Measurements from ENCODE around the gene HLA-DPA1. TPM values are rescaled to one million over a fixed set of nuclear protein-coding genes. Genes with fewer than 3 reads are reported as not detected.
"Not testable (repeated sequence)": the region's sequence is repeated elsewhere in the genome, so short reads cannot be mapped to it uniquely, and the experiment has no call there.

HLA-DPA1 gene
- total and polyA plus RNA-seq, 2 experiments from 2014 or later, result 2.5 to 4.2 TPM

DNA sequence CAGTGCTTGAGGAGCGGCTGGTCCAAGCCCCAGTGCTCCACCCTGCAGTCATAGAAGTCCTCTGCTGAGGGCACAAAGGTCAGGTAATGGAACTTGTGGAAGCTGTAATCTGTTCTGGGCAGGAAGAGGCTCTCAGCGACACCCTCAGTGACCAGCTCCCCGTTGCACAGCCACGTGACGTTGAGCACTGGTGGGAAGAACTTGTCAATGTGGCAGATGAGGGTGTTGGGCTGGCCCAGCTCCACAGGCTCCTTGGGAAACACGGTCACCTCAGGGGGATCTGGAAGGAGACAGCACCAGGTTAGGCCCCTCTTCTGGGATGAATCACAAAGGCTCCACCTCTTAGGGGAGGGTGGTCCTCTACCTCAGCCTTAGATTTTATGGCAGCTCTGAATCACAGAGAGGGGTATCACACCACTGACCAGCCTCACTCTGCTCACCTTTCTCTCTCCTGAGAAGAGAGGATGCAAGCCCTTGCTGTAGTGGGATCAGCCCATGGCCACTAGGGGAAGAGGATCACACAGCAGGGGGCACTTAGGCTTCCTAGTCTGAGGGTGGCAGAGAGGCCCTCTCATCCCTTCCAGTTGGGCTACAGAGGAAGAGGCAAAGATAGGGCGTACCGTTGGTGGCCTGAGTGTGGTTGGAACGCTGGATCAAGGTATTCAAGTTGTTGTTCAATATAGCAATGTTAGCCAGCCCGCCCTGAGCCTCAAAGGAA, 4.3 kb downstream of the HLA-DPA1 start:
- no peak for DNase-seq
- TF ChIP-seq EZH2phosphoT487 (IDR thresholded peaks at IDR 0.05; ENCODE audit: insufficient read depth, low read depth), result no peak
- H3K4me1 ChIP-seq (ENCODE audit: insufficient read depth), result no peaks in the 10 kb centered on the region
- no peaks in the 10 kb centered on the region for H3K27me3 ChIP-seq (replicated peaks; ENCODE audit: insufficient read depth)
- H2AFZ ChIP-seq, result no peak overlapping the region
- H3K4me3 ChIP-seq, result no peak overlapping the region
- H3K27ac ChIP-seq, result no peak overlapping the region
- no peaks in the 10 kb centered on the region for H3K79me2 ChIP-seq (ENCODE audit: insufficient read depth)
- no peak overlapping the region for H3K4me2 ChIP-seq (ENCODE audit: unreplicated experiment)
- no peaks in the 10 kb centered on the region for H3K36me3 ChIP-seq (ENCODE audit: low read depth)
- in situ Hi-C loops (cut with MboI), result no loop called here
- no peaks in the 10 kb centered on the region for H3K9me2 ChIP-seq (ENCODE audit: insufficient read depth)
- no peaks in the 10 kb centered on the region for H3F3A ChIP-seq (ENCODE audit: insufficient read depth)
- no peaks in the 10 kb centered on the region for H3K9me3 ChIP-seq (ENCODE audit: low read depth)
- no peaks in the 10 kb centered on the region for H4K20me1 ChIP-seq (ENCODE audit: insufficient read depth)
- 80 to 85% methylated on average over 10 of the region's 10 CpGs for WGBS, 2 experiments (ENCODE audit: low coverage in 1 of 2, low lambda C conversion rate in 2 of 2, missing lambda C conversion rate in 2 of 2)
- no peak overlapping the region for H3K9ac ChIP-seq

DNA sequence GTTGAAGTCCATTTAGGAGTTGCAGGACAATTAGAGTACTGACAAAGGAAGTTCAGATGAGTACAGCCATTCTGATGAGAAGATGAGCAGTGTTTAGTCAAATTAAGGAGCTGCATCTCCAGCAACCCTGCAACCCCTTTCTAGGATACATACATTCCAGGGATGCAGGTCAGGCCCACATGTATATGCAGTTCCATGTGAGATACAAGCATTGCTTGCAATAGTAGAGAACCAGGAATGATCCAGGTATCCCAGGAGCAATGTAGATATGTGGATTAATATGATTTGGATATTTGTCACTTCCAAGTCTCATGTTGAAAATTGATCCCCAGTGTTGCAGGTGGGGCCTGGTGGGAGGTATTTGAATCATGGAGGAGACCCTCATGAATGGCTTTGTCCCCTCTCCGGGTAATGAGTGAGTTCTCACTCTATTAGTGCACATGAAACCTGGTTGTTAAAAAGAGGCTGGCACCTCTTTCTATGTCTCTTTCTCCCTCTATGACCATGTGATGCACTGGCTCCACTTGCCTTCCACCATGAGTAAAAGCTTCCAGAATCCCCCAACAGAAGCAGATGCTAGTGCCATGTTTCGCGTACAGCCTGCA, 6.4 kb downstream of the HLA-DPA1 start:
- no peak overlapping the region for H2AFZ ChIP-seq
- WGBS, 2 experiments (ENCODE audit: low coverage in 1 of 2, low lambda C conversion rate in 2 of 2, missing lambda C conversion rate in 2 of 2), result 76 to 80% methylated on average over 3 of the region's 3 CpGs
- H3F3A ChIP-seq (ENCODE audit: insufficient read depth), result no peaks in the 10 kb centered on the region
- H4K20me1 ChIP-seq (ENCODE audit: insufficient read depth), result no peaks in the 10 kb centered on the region
- H3K36me3 ChIP-seq (ENCODE audit: low read depth), result no peaks in the 10 kb centered on the region
- in situ Hi-C loops (cut with MboI), result no loop called here
- H3K79me2 ChIP-seq (ENCODE audit: insufficient read depth), result no peaks in the 10 kb centered on the region
- H3K9ac ChIP-seq, result no peak overlapping the region
- DNase-seq, result no peak
- H3K4me1 ChIP-seq (ENCODE audit: insufficient read depth), result no peaks in the 10 kb centered on the region
- no peaks in the 10 kb centered on the region for H3K9me2 ChIP-seq (ENCODE audit: insufficient read depth)
- no peaks in the 10 kb centered on the region for H3K9me3 ChIP-seq (ENCODE audit: low read depth)
- no peak overlapping the region for H3K27ac ChIP-seq
- no peak overlapping the region for H3K4me2 ChIP-seq (ENCODE audit: unreplicated experiment)
- H3K4me3 ChIP-seq, result no peak overlapping the region
- H3K27me3 ChIP-seq (replicated peaks; ENCODE audit: insufficient read depth), result peaks cover 6% of the 10 kb centered on the region; the same call in 1 of the 2 replicates
- TF ChIP-seq EZH2phosphoT487 (IDR thresholded peaks at IDR 0.05; ENCODE audit: insufficient read depth, low read depth) (no peak), EZH2 (IDR thresholded peaks at IDR 0.05; ENCODE audit: insufficient read depth, poor library complexity, severe bottlenecking) (no peak)

- H3K79me2 ChIP-seq (ENCODE audit: insufficient read depth), result no peaks in the 10 kb centered on the region
- H3F3A ChIP-seq (ENCODE audit: insufficient read depth), result no peaks in the 10 kb centered on the region
- TF ChIP-seq EZH2phosphoT487 (IDR thresholded peaks at IDR 0.05; ENCODE audit: insufficient read depth, low read depth) (no peak), EZH2 (IDR thresholded peaks at IDR 0.05; ENCODE audit: insufficient read depth, poor library complexity, severe bottlenecking) (no peak)
- no peak overlapping the region for H2AFZ ChIP-seq
- WGBS, 2 experiments (ENCODE audit: low coverage in 1 of 2, low lambda C conversion rate in 2 of 2, missing lambda C conversion rate in 2 of 2), result 53 to 64% methylated on average over 4 of the region's 4 CpGs
- H3K36me3 ChIP-seq (ENCODE audit: low read depth), result no peaks in the 10 kb centered on the region
- no peak overlapping the region for H3K27ac ChIP-seq
- in situ Hi-C loops (cut with MboI), result no loop called here
- no peaks in the 10 kb centered on the region for H4K20me1 ChIP-seq (ENCODE audit: insufficient read depth)
- no peaks in the 10 kb centered on the region for H3K4me1 ChIP-seq (ENCODE audit: insufficient read depth)
- no peaks in the 10 kb centered on the region for H3K9me2 ChIP-seq (ENCODE audit: insufficient read depth)
- H3K27me3 ChIP-seq (replicated peaks; ENCODE audit: insufficient read depth), result peaks cover 6% of the 10 kb centered on the region; the same call in 1 of the 2 replicates
- H3K9ac ChIP-seq, result no peak overlapping the region
- no peak overlapping the region for H3K4me3 ChIP-seq
- DNase-seq, result no peak
- H3K4me2 ChIP-seq (ENCODE audit: unreplicated experiment), result no peak overlapping the region
- H3K9me3 ChIP-seq (ENCODE audit: low read depth), result no peaks in the 10 kb centered on the region
These were observed 8.1 kb downstream of the HLA-DPA1 start for GRCh38 chr6:33065312-33065711.

- H3K9ac ChIP-seq, result no peak overlapping the region
- H3K9me3 ChIP-seq (ENCODE audit: low read depth), result no peaks in the 10 kb centered on the region
- WGBS, 2 experiments (ENCODE audit: low coverage in 1 of 2, low lambda C conversion rate in 2 of 2, missing lambda C conversion rate in 2 of 2), result 91 to 93% methylated on average over 4 of the region's 4 CpGs
- H3K36me3 ChIP-seq (ENCODE audit: low read depth), result no peaks in the 10 kb centered on the region
- TF ChIP-seq EZH2phosphoT487 (IDR thresholded peaks at IDR 0.05; ENCODE audit: insufficient read depth, low read depth) (no peak), EZH2 (IDR thresholded peaks at IDR 0.05; ENCODE audit: insufficient read depth, poor library complexity, severe bottlenecking) (no peak)
- H3K9me2 ChIP-seq (ENCODE audit: insufficient read depth), result no peaks in the 10 kb centered on the region
- in situ Hi-C loops (cut with MboI), result no loop called here
- no peak overlapping the region for H3K4me2 ChIP-seq (ENCODE audit: unreplicated experiment)
- H3F3A ChIP-seq (ENCODE audit: insufficient read depth), result no peaks in the 10 kb centered on the region
- no peaks in the 10 kb centered on the region for H3K4me1 ChIP-seq (ENCODE audit: insufficient read depth)
- no peak overlapping the region for H3K4me3 ChIP-seq
- peaks cover 6% of the 10 kb centered on the region; the same call in 1 of the 2 replicates for H3K27me3 ChIP-seq (replicated peaks; ENCODE audit: insufficient read depth)
- DNase-seq, result no peak
- no peak overlapping the region for H3K27ac ChIP-seq
- no peaks in the 10 kb centered on the region for H4K20me1 ChIP-seq (ENCODE audit: insufficient read depth)
- H3K79me2 ChIP-seq (ENCODE audit: insufficient read depth), result no peaks in the 10 kb centered on the region
- no peak overlapping the region for H2AFZ ChIP-seq
These were observed 8.7 kb downstream of the HLA-DPA1 start for GRCh38 chr6:33064723-33065122.

DNA sequence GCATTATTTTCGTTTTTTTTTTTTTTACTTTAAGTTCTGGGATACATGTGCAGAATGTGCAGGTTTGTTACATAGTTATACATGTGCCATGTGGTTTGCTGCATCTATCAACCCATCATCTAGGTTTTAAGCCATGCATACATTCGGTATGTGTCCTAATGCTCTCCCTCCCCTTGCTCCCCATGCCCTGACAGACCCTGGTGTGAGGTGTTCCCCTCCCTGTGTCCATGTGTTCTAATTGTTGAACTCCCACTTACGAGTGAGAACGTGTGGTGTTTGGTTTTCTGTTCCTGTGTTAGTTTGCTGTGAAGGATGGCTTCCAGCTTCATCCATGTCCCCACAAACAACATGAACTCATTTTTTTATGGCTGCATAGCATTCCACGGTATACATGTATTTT, 10.0 kb downstream of the HLA-DPA1 start:
- H3K36me3 ChIP-seq (ENCODE audit: low read depth); DNase-seq; H3K9me2 ChIP-seq (ENCODE audit: insufficient read depth); H2AFZ ChIP-seq; H3K9ac ChIP-seq; H3K27ac ChIP-seq; H3K9me3 ChIP-seq (ENCODE audit: low read depth); in situ Hi-C loops (cut with MboI); H3K4me3 ChIP-seq; H3K4me2 ChIP-seq (ENCODE audit: unreplicated experiment); H3F3A ChIP-seq (ENCODE audit: insufficient read depth); H4K20me1 ChIP-seq (ENCODE audit: insufficient read depth); H3K79me2 ChIP-seq (ENCODE audit: insufficient read depth); H3K27me3 ChIP-seq (replicated peaks; ENCODE audit: insufficient read depth); H3K4me1 ChIP-seq (ENCODE audit: insufficient read depth): not testable (repeated sequence)
- 44 to 59% methylated on average over 5 of the region's 5 CpGs for WGBS, 2 experiments (ENCODE audit: low coverage in 1 of 2, low lambda C conversion rate in 2 of 2, missing lambda C conversion rate in 2 of 2)
